Fibroblast of peridontal ligament (primary cell): ENCODE results near the gene DGKD.

Experiments used
- DNase-seq: peaks from one replicate; pipeline ENCODE4 v3.0.0-alpha.2; 2010; ENCODE audit errors: extremely low read depth

DGKD gene

GRCh38 chr2:233444501-233444900, 90.2 kb downstream of the DGKD start:
- no peak for DNase-seq

DNA sequence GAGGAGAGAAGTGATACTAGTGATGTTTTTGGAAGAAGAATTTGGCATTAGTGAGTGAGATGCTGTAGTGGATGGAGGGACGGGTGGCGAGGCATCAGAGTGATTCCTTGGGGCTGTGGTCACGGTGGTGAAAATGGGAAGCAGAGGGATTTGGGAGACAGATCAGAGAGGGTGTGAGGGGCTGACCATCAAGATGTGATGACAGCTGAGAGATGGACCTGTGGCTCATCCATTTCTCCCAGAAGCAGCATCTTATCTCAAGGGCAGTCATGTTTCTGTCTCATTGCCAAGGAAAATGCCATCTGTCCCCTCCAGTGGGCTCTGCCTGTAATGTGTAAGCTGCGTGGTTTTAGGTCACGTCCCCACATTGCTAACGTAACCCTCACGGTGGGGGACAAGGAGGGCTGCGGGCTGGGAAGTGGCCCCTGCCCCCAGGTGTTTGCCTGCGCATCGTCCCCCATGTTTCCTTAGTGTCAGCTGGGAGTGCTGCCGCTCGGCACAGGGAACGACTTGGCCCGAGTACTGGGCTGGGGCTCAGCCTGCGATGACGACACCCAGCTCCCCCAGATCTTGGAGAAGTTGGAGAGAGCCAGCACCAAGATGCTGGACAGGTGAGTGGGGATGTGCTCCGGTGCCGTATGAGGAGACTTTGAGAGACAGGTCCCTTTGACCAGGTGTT, 91.0 kb downstream of the DGKD start:
- no peak for DNase-seq

- no peak for DNase-seq
These were observed 91.8 kb downstream of the DGKD start for GRCh38 chr2:233446121-233446520.

DNA sequence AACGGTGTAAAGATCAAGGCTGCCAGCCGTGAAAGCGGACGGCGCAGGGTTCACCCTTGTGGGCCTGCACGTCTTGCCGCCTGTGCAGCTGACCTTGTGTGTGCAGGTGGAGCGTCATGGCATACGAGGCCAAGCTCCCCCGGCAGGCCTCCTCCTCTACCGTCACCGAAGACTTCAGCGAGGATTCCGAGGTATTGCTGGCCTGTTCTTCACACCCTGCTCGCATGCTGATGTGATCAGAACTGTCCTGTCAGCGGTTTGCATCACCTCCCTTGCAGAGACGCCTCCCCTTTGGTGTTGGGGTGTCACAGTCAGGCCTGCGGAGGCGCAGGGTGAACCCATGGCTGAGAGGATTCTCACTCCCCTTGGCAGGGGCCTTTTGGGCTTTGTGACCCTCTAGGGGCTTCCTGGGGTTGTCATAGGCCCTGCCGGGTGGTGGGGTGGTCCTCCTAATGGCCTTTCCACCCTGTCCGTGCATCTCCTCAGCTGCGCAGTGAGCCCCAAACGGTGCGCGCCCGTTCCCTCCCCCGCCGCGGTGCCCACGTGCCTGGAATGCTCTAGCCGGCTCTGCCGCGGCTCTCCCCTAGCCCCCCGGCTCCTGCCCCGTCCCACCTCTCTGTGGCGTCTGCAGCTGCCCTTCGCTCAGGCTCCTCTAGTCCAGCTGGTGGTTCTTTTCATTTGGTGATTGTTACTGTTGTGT, 92.5 kb downstream of the DGKD start:
- no peak for DNase-seq

DNA sequence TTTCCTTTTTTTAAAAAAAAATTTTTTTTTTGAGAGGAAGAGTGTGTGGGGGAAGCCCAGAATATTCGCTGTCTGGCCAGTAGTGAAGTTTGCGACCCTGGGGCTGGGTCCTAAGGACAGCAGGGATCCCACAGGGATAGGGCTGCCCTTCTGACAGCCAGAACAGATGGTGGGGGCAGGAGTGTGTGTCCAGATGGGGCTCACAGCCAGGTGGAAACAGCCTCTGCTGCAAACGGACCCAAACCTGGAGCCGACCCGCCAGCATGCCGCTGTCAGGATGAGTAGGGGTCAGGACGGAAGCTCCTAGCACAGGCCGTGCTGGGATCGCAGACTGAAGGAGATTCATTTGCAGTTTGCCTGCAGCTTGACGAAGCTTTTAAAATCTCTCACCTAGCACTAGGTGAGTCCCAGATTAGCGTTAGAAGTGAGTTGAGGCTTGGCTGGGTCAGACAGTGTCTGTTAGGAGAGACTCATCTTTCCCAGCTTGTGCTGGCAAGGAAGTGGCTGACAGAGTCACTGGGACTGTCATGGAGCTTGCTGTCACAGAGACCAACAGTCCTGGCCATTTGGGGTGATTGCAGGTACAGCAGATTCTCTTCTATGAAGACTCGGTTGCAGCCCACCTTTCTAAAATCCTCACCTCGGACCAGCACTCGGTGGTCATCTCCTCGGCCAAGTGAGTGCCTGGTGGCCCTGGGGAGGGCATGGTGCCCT, 93.4 kb downstream of the DGKD start:
- no peak for DNase-seq

DNA sequence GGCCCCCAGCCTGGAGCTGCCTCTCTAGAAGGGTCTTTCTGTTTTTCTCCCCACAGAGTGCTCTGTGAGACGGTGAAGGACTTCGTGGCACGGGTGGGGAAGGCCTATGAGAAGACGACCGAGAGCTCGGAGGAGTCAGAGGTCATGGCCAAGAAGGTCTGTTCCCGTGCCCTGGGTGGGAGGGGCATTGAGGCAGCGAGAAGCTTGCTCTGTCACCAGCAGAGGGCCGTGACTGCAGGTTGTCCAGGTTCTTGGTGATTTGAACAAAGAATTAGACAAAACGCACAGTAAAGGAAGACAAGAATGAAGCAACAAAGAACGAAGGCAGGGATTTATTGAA, 93.9 kb downstream of the DGKD start:
- DNase-seq, result no peak

DNA sequence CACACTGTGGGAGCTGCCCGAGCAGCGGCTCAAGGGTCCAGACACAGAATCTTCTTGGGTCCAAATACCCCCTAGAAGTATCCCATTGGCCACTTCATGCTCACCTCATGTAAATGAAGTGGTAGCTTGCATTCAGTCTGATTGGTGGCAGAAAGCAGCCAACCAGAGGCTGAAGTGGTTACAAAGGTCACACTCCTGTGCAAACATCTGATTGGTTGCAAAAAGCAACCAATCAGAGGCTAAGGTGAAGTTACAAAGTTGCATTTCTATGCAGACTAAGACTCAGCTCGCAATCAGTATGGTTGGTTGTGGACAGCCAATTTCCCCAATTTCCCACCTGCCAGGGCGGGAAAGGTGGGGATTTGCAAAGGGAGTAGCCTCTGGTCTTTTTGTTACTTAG, 94.3 kb downstream of the DGKD start:
- no peak for DNase-seq

- DNase-seq, result peak; percentile 45
These were observed 95.0 kb downstream of the DGKD start for GRCh38 chr2:233449081-233449901.

- DNase-seq, result no peak
These were observed 95.9 kb downstream of the DGKD start for GRCh38 chr2:233449921-233450863.

GRCh38 chr2:233450864-233451575, 96.7 kb downstream of the DGKD start:
- DNase-seq, result no peak

GRCh38 chr2:233451950-233452349, 97.7 kb downstream of the DGKD start:
- no peak for DNase-seq

- DNase-seq, result no peak
These were observed 99.0 kb downstream of the DGKD start for GRCh38 chr2:233453111-233453915.

DNA sequence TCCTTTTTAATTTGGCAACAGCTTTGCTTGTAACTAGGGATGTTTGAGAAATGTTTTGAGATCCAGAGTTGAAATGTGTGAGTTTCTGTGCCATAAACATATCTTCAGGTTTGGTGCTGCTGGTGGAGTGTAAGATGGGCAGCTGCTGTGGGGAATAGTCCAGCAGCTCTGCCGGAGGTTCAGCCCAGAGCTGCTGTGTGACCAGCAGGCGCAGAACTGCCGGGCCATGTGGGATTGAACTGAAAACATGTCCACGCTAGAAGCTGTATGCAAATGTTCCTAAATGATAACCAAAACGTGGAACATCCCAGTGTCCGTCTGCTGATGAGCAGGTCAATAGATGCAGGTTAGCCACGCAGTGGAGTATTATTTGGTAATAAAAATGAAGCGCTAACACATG, 99.6 kb downstream of the DGKD start:
- DNase-seq, result no peak

DNA sequence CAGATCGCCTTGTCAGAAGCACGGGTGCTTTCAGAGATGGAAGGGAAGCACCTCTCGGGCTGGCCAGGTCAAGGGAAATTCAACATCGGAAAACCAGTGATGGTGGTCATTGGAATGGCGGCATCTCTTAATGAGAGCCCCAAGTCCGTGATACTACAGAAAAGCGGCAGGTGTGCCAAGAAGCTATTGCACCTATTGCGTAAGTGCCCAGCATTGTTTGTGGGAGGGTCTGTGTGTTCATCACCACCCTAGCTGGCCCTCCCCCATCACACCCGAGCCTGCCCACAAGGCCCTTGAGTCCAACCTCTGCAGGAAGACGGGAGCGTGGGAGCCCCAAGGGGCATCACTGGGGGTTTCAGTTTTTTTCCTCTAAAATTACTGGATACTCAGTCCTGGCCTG, 100.7 kb downstream of the DGKD start:
- no peak for DNase-seq

DNA sequence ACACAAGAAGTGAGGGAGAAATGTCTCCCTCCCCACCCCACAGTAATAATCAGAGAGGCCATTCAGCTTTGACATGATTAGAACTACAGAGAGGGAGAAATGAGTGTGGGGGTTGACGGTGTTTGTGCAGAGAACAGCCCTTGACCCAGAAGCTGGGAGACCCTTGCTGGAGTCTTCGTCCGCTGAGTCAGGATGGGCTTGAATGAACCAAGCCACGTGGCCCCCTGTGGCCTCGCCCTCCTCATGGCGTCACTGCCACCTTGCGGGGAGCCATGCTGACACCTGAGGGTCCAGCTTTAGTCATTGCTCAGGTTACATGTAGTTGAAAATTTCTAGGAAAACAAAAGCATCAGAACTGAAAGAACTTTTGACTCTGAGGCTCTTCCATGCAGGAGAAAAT, 101.2 kb downstream of the DGKD start:
- no peak for DNase-seq

- DNase-seq, result no peak
These were observed 101.8 kb downstream of the DGKD start for GRCh38 chr2:233456111-233456510.

DNA sequence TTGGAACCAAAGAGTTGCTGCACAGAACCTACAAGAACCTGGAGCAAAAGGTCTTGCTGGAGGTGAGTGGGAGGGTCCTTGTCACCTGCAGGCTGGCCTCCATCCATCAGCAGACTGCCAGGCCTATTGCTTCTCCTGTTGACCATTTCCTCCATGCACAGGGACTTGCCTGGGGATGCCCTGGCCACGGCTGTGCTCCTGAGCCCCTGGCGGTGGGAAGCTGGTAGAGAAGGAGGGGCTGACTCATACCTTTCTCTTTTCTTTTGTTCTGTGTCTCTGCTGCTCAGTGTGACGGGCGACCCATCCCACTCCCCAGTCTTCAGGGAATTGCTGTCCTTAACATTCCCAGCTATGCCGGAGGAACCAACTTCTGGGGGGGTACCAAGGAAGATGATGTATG, 102.6 kb downstream of the DGKD start:
- DNase-seq, result no peak

GRCh38 chr2:233457356-233457755, 103.1 kb downstream of the DGKD start:
- no peak for DNase-seq

GRCh38 chr2:233458031-233458610, 103.8 kb downstream of the DGKD start:
- no peak for DNase-seq
